Keratinocyte (primary cell): ENCODE measurements around the gene HSPBP1.

Experiments used
- CTCF ChIP-seq, 3 experiments: IDR thresholded peaks in 1 of 3; conservative IDR thresholded peaks in 1 of 3; optimal IDR thresholded peaks in 1 of 3; 2 replicates in 2 of 3; 3 replicates in 1 of 3; pipeline versions ENCODE3 to v1.5.1; 2011; ENCODE audit warnings: low read length in 3 of 3, mild to moderate bottlenecking in 3 of 3, moderate library complexity in 2 of 3, control low read depth in 1 of 3, inconsistent platforms in 1 of 3; ENCODE audit not compliant: insufficient read depth in 2 of 3; ENCODE audit errors: extremely low read depth in 1 of 3
- EZH2 ChIP-seq: IDR thresholded peaks from one replicate; pipeline ENCODE4 v1.6.1; 2012; ENCODE audit warnings: inconsistent platforms, mild to moderate bottlenecking, low read length, moderate library complexity

- no peak for TF ChIP-seq CTCF (optimal IDR thresholded peaks at IDR 0.05 in 1 of 3, IDR thresholded peaks at IDR 0.05 in 1 of 3, conservative IDR thresholded peaks at IDR 0.05 in 1 of 3; ENCODE audit: extremely low read depth in 1 of 3, insufficient read depth in 2 of 3, low read length in 3 of 3)
- no peak for TF ChIP-seq EZH2
Measured at GRCh38 chr19:55241143-55241934, 38.6 kb downstream of the HSPBP1 start.
